ENCODE data around the gene ZNHIT6. TPM values are rescaled to one million over a fixed set of nuclear protein-coding genes. Genes with fewer than 3 reads are reported as not detected.
"Not testable (repeated sequence)": the region's sequence is repeated elsewhere in the genome, so short reads cannot be mapped to it uniquely, and the experiment has no call there.

Gene ZNHIT6
- total RNA-seq, 1 donor from 2014 or later, result 13.3 TPM

DNA sequence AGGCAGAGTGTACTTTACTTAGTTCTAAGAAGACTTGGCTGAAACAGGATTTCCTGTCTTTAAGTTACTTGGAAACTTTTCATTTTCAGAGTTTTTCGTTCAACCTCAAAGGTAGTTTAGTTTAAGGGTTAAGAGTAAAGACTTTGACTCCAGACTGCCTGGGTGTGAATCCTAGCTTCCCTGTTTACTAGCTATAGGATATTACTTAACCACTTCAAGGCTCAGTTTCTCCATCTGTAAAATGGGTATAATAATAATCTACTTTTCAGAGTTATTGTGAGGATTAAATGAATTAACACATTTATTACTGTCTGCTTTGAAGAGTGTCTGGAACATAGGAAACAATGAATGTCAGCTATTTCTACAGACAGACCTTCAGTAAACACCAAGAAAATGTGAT, 30.0 kb downstream of the ZNHIT6 start:
- no peak for DNase-seq (ENCODE audit: low spot score)
- intact Hi-C loops (cut with DNase I), result no loop called here

DNA sequence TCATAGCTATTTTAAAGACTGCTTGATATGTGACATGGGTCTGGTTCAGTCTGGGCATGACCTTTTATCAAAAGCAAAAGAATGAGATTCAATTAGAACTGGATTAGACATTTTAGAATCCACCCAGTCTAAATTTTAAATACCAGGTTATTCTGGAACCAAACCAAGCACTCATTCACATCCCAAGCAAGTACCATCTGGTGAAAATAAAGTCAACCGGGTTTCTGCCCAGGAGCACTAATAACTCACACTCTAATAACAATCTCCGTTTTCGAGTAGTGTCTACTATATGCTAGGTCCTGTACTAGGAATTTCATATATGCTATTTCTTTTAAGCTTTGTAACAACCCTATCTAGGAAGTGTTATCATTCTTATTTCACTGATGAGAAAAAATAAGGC, 30.6 kb downstream of the ZNHIT6 start:
- intact Hi-C loops (cut with DNase I), result no loop called here
- no peak for DNase-seq (ENCODE audit: low spot score)

DNA sequence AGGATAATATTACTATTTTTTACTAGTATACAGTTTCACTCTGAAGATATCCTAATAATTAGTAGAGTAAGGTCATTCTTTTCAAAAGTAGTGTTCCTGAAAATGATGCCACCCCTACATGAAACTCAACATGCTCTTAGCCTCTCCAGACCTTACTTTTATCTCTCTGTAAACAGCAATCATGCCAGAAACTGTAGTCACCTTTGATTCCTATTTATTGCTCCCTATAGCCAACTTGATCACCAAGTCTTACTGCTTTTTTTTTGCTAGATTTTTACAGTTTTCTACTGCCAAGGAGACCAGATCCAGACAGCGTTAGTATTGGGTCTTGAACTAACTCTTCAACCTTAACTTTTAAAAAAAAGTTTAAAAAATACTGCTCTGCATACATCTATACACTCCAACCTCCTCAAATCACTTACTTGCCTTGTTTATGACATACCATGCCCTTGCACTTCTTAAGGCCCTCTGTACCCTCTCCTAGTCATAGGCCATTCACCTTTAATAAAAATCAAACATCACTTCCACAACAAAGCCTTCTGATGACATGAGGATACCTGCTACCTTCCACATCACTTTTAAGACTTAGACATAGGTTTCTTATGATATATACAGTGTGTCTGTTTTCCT, 36.1 kb downstream of the ZNHIT6 start:
- intact Hi-C loops (cut with DNase I), result no loop called here
- no peak for DNase-seq (ENCODE audit: low spot score)

DNA sequence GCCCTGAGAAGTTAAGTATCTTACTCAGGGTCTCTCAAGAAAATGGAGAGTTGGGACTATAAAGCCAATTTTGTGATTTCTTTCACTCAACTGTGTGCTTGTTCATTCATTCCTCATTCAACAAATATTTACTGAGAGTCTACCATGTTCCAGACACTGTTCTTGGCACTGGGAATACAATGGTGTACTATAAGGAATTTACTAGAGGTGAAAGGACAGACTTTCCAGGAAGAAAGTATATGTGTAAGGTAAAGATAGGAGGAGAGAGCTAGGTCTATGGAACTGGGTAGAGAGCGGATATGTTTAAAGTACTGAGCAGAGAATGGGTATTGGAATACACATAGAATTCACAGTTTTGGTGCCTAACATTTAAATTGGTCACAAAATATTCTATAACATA, 42.3 kb downstream of the ZNHIT6 start:
- intact Hi-C loops (cut with DNase I), result no loop called here
- DNase-seq (ENCODE audit: low spot score), result no peak

DNA sequence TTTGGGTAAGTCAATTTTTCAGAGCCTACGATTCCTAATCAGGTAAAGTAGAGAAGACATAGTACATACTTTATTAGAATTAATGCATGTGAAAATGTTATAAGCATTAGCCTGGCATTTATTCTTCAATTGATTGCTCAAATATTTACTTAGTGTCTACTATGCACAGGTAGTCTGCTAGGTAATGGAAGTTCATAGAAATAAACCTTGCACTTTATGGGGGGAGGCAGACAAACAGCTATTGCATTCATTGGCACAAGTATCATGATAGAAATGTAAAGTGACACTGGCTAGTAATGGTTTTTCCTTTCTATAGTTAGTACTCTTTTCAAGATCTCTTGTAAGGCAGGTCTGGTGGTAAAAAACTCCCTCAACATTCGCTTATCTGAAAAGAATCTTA, 44.9 kb downstream of the ZNHIT6 start:
- no peak for DNase-seq (ENCODE audit: low spot score)
- intact Hi-C loops (cut with DNase I), result no loop called here

DNA sequence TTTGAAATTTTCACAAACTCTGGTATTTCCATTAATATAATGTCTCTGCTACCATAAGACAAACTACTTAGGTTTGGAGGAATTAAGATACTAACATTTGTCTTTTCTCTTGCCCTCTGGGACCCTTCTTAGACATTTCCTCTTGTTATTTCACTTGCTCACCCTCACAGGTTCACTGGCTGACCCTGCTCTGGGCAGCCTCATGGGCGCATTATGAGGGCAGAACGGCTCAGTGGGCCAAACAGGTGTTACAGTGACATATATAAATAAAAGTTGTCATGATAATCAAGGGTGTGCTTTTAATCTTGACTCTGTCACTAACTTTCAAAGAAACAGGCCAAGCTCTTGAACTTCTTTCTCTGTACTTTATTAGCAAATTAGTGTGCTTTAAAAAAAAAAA, 46.5 kb downstream of the ZNHIT6 start:
- no peak for DNase-seq (ENCODE audit: low spot score)
- intact Hi-C loops (cut with DNase I), result no loop called here

DNA sequence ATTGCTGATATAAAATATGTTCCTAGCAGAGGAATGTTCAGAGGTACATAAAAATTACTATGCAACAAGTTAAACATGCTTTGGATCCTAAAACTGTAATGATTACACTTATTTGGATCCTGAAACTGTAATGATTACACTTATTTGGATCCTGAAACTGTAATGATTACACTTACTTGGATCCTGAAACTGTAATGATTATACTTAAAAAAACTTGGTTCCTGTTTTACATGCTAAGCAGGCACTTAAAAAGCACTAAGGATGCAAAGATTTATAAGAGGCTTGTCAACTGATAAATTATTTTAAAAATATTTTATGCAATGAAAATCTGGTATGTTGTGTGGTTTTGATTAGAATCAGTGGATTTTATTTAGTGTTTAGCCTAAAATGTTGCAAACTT, 47.7 kb downstream of the ZNHIT6 start:
- no peak for DNase-seq (ENCODE audit: low spot score)
- intact Hi-C loops (cut with DNase I), result no loop called here

DNA sequence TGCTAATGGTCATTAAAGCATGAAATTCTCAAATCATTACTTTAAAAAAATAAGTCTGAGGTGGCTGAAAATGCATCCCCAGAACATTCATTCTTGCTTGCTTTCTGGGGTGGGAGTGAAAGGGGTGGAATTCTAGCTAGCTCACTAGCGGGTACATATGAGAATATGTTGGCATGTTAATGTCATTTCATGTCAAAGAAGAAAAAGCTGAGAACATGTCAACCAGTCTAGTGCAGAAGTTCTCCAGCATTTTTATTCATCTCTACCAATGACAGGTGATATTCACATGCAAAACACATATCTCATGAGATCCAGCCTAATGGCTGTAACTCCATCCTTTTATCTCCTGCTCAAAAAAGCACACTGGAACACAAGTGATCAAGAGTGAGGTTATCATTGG, 49.1 kb downstream of the ZNHIT6 start:
- no peak for DNase-seq (ENCODE audit: low spot score)
- intact Hi-C loops (cut with DNase I), result no loop called here

DNA sequence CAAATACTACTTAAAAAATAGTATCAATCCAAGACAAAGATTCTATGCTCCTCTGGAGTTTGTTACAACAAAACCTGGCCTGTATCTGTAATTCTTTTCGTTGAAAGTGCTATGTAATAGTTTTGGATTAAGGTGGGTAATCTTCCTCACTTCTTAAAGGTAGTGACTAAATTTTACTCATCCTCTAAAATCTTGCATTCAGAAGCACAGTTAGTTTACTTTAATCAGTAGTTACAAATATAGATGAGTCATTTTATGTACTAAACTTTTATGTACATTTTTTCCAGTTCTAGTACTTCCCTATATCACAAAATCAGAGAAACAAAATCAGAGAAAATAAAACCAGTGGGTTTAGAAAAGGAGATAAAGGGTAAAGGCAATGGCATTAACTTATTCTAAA, 51.3 kb downstream of the ZNHIT6 start:
- no peak for DNase-seq (ENCODE audit: low spot score)
- intact Hi-C loops (cut with DNase I), result no loop called here

DNA sequence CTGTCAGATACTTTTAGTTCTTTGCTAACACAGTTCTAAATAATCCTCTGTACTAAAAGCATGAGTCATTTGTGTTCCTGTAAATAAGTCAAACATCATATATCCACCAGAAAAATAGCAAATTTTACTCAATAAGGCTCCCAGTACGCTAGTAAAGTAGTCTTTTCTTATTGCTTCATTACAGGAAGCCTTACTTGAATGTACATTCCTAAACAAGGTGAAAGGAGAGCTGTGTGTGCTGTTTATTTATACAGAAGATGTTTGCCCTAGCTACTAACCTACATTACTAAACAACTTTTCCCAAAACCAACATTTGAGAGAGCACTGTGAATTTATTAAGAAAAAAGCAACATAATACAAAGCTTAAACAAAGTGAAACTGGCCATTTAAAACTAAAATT, 52.0 kb downstream of the ZNHIT6 start:
- intact Hi-C loops (cut with DNase I), result no loop called here
- DNase-seq (ENCODE audit: low spot score), result no peak

DNA sequence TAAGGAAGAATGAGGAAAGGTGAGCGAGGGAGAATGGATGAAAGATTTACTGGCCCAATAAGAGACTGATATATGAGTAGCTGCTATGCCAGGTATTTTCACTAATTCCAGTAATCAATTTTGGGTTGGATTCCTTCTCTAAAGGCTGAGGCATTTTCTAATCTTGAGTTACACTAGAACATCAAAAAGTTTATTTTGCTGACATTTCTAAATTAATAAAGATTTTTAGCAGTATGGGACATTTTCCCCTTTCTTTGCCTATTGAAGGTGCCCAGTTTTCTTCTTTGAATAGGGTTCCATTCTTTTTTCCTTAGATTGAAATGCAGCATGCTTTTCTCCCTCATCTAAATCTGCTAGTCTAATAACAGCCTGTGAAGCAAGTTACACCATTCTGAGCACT, 52.9 kb downstream of the ZNHIT6 start:
- intact Hi-C loops (cut with DNase I), result no loop called here
- no peak for DNase-seq (ENCODE audit: low spot score)

DNA sequence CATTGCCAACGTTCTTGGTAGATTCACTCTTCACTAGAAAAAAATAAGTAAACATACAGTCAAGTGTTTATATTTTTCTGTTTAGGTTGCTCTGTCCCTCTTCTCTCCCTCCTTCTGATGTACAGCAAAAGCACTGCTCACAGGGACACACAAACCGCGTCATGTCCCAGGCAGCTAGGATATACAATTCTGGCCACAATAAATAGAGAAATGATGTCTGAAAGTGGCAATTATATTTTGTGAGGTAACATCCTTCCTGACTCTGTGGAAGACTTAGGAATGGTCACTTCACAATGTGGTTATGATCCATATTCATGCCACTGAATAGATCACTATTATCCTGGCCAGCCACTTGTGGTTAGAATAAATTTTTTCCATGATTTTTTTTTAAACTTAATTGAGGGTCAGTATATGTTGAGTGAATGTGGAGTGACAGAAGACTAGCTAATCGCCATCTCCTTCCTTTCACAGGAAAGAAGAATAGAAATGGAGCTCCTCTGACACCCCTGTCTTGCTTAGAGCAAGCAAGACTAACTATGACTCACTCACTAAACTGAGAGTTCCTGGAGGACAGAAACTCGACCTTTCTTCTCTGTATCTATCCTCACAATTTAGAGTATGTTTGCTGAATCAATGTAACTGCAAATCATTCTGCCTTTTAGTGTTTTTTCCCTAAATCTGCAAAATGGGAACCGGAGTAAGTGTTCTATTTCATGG, 54.0 kb downstream of the ZNHIT6 start:
- DNase-seq (ENCODE audit: low spot score), result no peak
- intact Hi-C loops (cut with DNase I), result no loop called here

DNA sequence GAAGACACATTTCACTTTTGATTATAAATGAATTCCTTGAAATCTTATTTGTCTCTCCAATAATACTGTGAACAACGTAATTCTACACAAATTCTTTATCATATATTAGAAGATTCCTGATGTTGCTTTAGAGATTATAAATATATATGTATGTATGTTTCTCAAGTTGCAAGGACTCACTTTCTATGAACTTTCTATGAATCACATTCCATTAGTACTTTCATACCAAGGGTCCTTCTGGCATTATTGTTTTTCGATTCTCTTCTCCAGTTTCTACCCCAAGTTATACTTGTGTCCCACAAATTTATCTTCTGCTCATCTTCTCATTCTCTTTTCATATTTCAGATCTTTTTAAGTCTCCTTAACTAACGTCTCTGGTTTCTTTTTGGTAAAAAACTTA, 55.9 kb downstream of the ZNHIT6 start:
- intact Hi-C loops (cut with DNase I), result no loop called here
- no peak for DNase-seq (ENCODE audit: low spot score)

DNA sequence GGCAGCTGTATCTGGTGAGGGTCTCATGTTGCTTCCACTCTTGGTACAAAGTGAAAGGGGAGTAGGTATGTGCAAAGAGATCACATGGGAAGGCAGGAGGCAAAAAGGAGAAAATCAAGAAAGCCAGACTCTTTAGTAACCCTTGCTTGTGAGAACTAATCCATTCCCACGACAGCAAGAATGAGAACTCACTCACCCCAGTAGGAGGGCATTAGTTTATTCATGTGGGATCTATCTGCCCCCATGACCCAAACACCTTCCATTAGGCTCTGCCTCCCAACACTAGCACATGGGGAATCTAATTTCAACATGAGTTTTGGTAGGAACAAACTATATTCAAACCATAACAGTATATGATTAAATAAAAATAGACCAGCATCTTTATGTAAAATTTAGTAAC, 57.6 kb downstream of the ZNHIT6 start:
- intact Hi-C loops (cut with DNase I), result no loop called here
- no peak for DNase-seq (ENCODE audit: low spot score)

DNA sequence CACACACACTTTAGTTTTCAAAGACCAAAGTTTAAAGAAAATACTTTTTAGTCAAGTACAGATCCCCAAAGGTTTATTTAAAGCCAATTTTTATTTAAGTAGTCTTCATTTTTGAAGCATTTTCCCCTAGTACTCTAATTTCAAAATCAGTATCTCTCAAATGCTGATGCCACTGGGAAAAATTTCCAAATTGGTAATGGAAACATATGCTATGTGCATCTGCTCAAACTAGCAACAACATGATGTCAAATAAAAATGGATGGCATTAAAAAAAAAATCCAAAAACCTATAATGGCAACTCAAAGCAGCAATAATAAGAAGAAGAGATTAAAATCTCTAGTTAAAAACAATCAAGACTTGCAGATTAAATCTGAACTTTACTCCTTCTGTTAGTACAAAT, 58.6 kb downstream of the ZNHIT6 start:
- intact Hi-C loops (cut with DNase I), result no loop called here
- DNase-seq (ENCODE audit: low spot score), result no peak

DNA sequence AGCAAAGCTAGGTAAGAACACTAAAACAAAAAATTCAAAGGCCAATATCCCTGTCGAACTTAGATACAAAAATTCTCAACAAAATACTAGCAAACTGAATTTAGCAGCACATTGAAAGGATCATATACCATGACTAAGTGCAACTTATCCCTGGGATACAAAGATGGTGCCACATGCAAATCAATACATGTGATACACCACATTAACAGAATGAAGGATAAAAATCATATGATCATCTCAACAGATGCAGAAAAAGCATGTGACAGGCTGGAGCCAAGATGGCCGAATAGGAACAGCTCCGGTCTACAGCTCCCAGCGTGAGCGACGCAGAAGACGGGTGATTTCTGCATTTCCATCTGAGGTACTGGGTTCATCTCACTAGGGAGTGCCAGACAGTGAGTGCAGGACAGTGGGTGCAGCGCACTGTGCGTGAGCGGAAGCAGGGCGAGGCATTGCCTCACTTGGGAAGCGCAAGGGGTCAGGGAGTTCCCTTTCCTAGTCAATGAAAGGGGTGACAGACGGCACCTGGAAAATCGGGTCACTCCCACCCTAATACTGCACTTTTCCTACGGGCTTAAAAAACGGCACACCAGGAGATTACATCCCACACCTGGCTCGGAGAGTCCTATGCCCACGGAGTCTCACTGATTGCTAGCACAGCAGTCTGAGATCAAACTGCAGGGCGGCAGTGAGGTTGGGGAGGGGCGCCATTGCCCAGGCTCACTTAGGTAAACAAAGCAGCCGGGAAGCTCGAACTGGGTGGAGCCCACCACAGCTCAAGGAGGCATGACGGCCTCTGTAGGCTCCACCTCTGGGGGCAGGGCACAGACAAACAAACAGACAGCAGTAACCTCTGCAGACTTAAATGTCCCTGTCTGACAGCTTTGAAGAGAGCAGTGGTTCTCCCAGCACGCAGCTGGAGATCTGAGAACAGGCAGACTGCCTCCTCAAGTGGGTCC, 66.4 kb downstream of the ZNHIT6 start:
- DNase-seq (ENCODE audit: low spot score); intact Hi-C loops (cut with DNase I): not testable (repeated sequence)

DNA sequence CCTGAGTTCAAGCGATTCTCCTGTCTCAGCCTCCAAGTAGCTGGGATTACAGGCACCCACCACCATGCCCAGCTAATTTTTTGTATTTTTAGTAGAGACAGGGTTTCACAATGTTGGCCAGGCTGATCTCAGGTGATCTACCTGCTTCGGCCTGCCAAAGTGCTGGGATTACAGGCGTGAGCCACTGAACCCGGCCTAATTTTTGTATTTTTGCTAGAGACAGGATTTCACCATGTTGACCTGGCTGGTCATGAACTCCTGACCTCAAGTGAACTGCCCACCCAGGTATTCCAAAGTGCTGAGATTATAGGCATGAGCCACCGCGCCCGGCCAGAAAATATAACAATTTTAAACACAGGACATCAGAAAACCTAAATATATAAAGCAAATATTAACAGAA, 68.3 kb downstream of the ZNHIT6 start:
- DNase-seq (ENCODE audit: low spot score); intact Hi-C loops (cut with DNase I): not testable (repeated sequence)

DNA sequence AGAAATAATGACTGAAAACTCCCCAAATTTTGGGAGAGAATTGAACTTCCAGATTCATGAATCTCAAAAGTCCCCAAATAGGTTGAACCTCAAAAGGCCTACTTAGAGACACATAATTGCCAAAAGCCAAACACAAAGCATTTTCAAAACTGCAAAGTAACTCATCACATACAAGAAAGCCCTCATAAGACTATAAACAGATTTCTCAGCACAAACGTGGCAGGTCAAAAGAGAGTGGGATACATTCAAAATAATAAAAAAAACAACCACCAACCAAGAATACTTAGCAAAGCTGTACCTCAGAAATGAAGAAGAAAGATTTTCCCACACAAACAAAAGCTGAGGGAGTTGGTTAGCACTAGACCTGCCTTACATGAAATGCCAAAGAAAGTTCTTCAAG, 69.8 kb downstream of the ZNHIT6 start:
- DNase-seq (ENCODE audit: low spot score), result no peak

DNA sequence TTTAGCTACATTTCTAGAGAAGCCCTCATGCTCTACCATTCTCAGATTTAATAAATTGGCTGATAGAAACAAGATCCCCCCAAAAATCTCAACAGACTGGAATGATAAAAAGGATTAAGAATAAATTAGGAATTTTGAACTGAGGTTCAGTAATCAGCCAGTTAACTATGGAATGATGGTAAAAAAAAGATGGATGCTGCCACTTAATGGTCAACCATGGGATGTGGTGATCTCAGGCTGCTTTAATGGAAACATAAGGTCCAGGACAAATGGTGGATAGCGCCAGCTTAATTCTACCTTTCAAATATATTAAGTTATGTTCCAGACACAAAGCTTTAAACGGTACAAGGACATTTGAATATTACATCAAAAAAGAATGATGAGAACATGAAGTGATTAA, 77.7 kb downstream of the ZNHIT6 start:
- intact Hi-C loops (cut with DNase I), result no loop called here
- DNase-seq (ENCODE audit: low spot score), result no peak

More for the DNA sequence above, 69.8 kb downstream of the ZNHIT6 start:
- intact Hi-C loops (cut with DNase I), result no loop called here

DNA sequence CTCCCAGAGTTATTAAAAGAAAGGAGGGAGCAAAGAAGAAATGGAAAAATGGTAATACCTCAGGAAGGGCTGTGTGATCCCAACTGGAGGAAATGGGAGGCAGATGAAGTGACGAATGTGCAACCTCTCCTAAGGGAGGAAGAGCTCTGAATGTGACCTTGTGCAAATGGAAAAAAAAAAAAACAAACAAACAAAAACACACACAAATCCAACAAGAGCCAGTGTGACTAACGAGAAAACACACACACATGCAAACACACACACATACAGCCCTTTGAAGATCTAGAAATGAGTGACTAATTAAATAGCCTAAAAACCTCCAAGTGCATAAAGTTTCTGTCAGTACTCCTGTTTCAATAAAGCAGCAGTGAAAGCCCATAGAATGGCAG, 78.7 kb downstream of the ZNHIT6 start:
- intact Hi-C loops (cut with DNase I), result no loop called here
- DNase-seq (ENCODE audit: low spot score), result no peak

Data from cardiac septum (tissue), 1 donor.